Neural cell (in vitro differentiated cells): Measurements from ENCODE around the gene STN1. TPM values are rescaled to one million over a fixed set of nuclear protein-coding genes. Genes with fewer than 3 reads are reported as not detected.

Experiments used
- H2AFZ ChIP-seq: fragments of 200-600, 300-800 bp; sonication (generic), shearing (Covaris generic); 2 replicates; pipeline ENCODE4 v1.6.0; 2014; ENCODE audit warnings: low read depth, mild to moderate bottlenecking, antibody characterized with exemption, low read length, moderate library complexity
- H3F3A ChIP-seq: fragments of 200-600 bp; shearing (Covaris generic); 2 replicates; pipeline ENCODE4 v1.6.1; 2016; ENCODE audit warnings: mild to moderate bottlenecking, moderate library complexity, mixed read lengths, antibody characterized with exemption, low read length; ENCODE audit not compliant: insufficient read depth, poor library complexity, severe bottlenecking
- H3K27ac ChIP-seq: fragments of 200-600, 300-800 bp; sonication (generic), shearing (Covaris generic); 2 replicates; pipeline ENCODE4 v1.5.1; 2014; ENCODE audit warnings: mild to moderate bottlenecking, low read length, moderate library complexity
- H3K27me3 ChIP-seq: fragments of 300-800, 200-600 bp; sonication (generic), shearing (Covaris generic); 2 replicates; pipeline ENCODE4 v1.6.0; 2014; ENCODE audit warnings: mild to moderate bottlenecking, low read depth, low read length, moderate library complexity; ENCODE audit not compliant: insufficient read depth
- H3K36me3 ChIP-seq: fragments of 300-800, 200-600 bp; sonication (generic), shearing (Covaris generic); 2 replicates; pipeline ENCODE4 v1.5.1; 2014; ENCODE audit warnings: mild to moderate bottlenecking, antibody characterized with exemption, low read length, moderate library complexity; ENCODE audit not compliant: insufficient read depth
- H3K4me2 ChIP-seq: fragments of 300-800, 200-600 bp; sonication (generic), shearing (Covaris generic); 2 replicates; pipeline ENCODE4 v1.6.0; 2014; ENCODE audit warnings: mild to moderate bottlenecking, low read length
- H3K4me3 ChIP-seq: fragments of 300-800, 200-600 bp; sonication (generic), shearing (Covaris generic); 2 replicates; pipeline ENCODE4 v1.5.1; 2014; ENCODE audit warnings: mild to moderate bottlenecking, low read length, moderate library complexity
- H3K79me2 ChIP-seq: fragments of 200-600 bp; shearing (Covaris generic); replicated peaks from 2 replicates; pipeline ENCODE4 v1.6.0; 2014; ENCODE audit warnings: mild to moderate bottlenecking, low read length, moderate library complexity; ENCODE audit not compliant: insufficient read depth
- H3K9ac ChIP-seq: fragments of 300-800, 200-600 bp; sonication (generic), shearing (Covaris generic); 2 replicates; pipeline ENCODE4 v1.6.1; 2016; ENCODE audit warnings: mild to moderate bottlenecking, low read length, mixed read lengths
- H3K9me2 ChIP-seq: fragments of 200-600 bp; shearing (Covaris generic); 2 replicates; pipeline ENCODE4 v1.6.1; 2016; ENCODE audit warnings: mild to moderate bottlenecking, low read length, mixed read lengths; ENCODE audit not compliant: insufficient read depth
- H3K9me3 ChIP-seq: fragments of 200-600, 300-800 bp; sonication (generic), shearing (Covaris generic); 2 replicates; pipeline ENCODE4 v1.6.1; 2016; ENCODE audit warnings: mild to moderate bottlenecking, mixed run types, low read length, moderate library complexity, mixed read lengths
- H4K20me1 ChIP-seq: fragments of 200-600 bp; shearing (Covaris generic); 2 replicates; pipeline ENCODE4 v1.6.1; 2016; ENCODE audit warnings: mild to moderate bottlenecking, mixed run types; ENCODE audit not compliant: insufficient read depth
- CTCF ChIP-seq: fragments of 450-650 bp; IDR thresholded peaks from 2 replicates; pipeline ENCODE4 v1.5.1; 2014; ENCODE audit warnings: antibody characterized with exemption, mild to moderate bottlenecking, moderate library complexity; ENCODE audit not compliant: poor library complexity, severe bottlenecking
- EP300 ChIP-seq: fragments of 450-650 bp; conservative IDR thresholded peaks from 2 replicates; pipeline ENCODE4 v1.6.1; 2014; ENCODE audit warnings: antibody characterized with exemption, mild to moderate bottlenecking, moderate library complexity; ENCODE audit not compliant: poor library complexity, severe bottlenecking
- EZH2 ChIP-seq: fragments of 200-600, 300-800 bp; shearing (Covaris generic), sonication (generic); IDR thresholded peaks from 2 replicates; pipeline ENCODE4 v1.6.1; 2014; ENCODE audit warnings: antibody characterized with exemption, low read length, borderline replicate concordance, mild to moderate bottlenecking; ENCODE audit not compliant: insufficient read depth, poor library complexity, severe bottlenecking
- MXI1 ChIP-seq: fragments of 450-650 bp; conservative IDR thresholded peaks from 2 replicates; pipeline ENCODE4 v1.6.1; 2014; ENCODE audit warnings: antibody characterized with exemption, mild to moderate bottlenecking; ENCODE audit not compliant: poor library complexity, severe bottlenecking
- POLR2AphosphoS5 ChIP-seq: IDR thresholded peaks from 2 replicates; pipeline ENCODE4 v1.6.1; 2012
- RAD21 ChIP-seq: fragments of 450-650 bp; conservative IDR thresholded peaks from 2 replicates; pipeline ENCODE4 v1.6.1; 2014; ENCODE audit warnings: antibody characterized with exemption, mild to moderate bottlenecking, moderate library complexity
- REST ChIP-seq: IDR thresholded peaks from 2 replicates; pipeline ENCODE4 v1.6.1; 2012; ENCODE audit warnings: borderline replicate concordance
- SMC3 ChIP-seq: fragments of 450-650 bp; conservative IDR thresholded peaks from 2 replicates; pipeline ENCODE4 v1.6.1; 2014; ENCODE audit warnings: antibody characterized with exemption, mild to moderate bottlenecking, moderate library complexity; ENCODE audit not compliant: poor library complexity
- TAF1 ChIP-seq: IDR thresholded peaks from 2 replicates; pipeline ENCODE4 v1.6.1; 2012; ENCODE audit warnings: low read depth
- polyA plus RNA-seq: library from polyadenylated mRNA; depleted of rRNA; stranded (reverse); fragments of >200 nt; gene quantifications from 2 replicates; pipeline ENCODE4 v1.2.3, GENCODE V29; 2014

Gene STN1
- polyA plus RNA-seq, 1 donor from 2014 or later: 9.4 TPM

- H2AFZ ChIP-seq: no peak overlapping the region
- no peaks in the 10 kb centered on the region for H3K79me2 ChIP-seq
- no peaks in the 10 kb centered on the region for H3K9me3 ChIP-seq
- H3K4me2 ChIP-seq: no peak overlapping the region
- H3K9me2 ChIP-seq: no peaks in the 10 kb centered on the region
- H3K27ac ChIP-seq: no peak overlapping the region
- no peaks in the 10 kb centered on the region for H3K27me3 ChIP-seq
- TF ChIP-seq EP300: no peak
- TF ChIP-seq SMC3: no peak
- no peaks in the 10 kb centered on the region for H3F3A ChIP-seq
- no peaks in the 10 kb centered on the region for H4K20me1 ChIP-seq
- peaks cover 7% of the 10 kb centered on the region for H3K36me3 ChIP-seq
- no peak overlapping the region for H3K4me3 ChIP-seq
- H3K9ac ChIP-seq: no peak overlapping the region
Measured at GRCh38 chr10:103894441-103894864, 23.5 kb downstream of the STN1 start.

GRCh38 chr10:103893817-103894216 lies 24.2 kb downstream of the STN1 start:
- peaks cover 4% of the 10 kb centered on the region for H3K36me3 ChIP-seq
- H3F3A ChIP-seq: no peaks in the 10 kb centered on the region
- no peak overlapping the region for H3K4me3 ChIP-seq
- H3K9ac ChIP-seq: no peak overlapping the region
- TF ChIP-seq POLR2AphosphoS5: no peak
- TF ChIP-seq TAF1: no peak
- no peaks in the 10 kb centered on the region for H3K27me3 ChIP-seq
- H3K9me2 ChIP-seq: no peaks in the 10 kb centered on the region
- no peaks in the 10 kb centered on the region for H3K79me2 ChIP-seq
- H4K20me1 ChIP-seq: no peaks in the 10 kb centered on the region
- no peak overlapping the region for H2AFZ ChIP-seq
- H3K27ac ChIP-seq: no peak overlapping the region
- H3K4me2 ChIP-seq: no peak overlapping the region
- no peaks in the 10 kb centered on the region for H3K9me3 ChIP-seq

GRCh38 chr10:103892181-103892580 lies 25.8 kb downstream of the STN1 start:
- no peaks in the 10 kb centered on the region for H3K27me3 ChIP-seq
- no peak overlapping the region for H3K27ac ChIP-seq
- no peaks in the 10 kb centered on the region for H4K20me1 ChIP-seq
- no peaks in the 10 kb centered on the region for H3K9me3 ChIP-seq
- H3K9ac ChIP-seq: no peak overlapping the region
- H3K4me3 ChIP-seq: no peak overlapping the region
- no peaks in the 10 kb centered on the region for H3K36me3 ChIP-seq
- no peak overlapping the region for H2AFZ ChIP-seq
- TF ChIP-seq RAD21 (no peak), SMC3 (no peak), REST (no peak), EP300 (no peak), POLR2AphosphoS5 (no peak), EZH2 (no peak), CTCF (no peak), MXI1 (no peak), TAF1 (no peak)
- H3F3A ChIP-seq: no peaks in the 10 kb centered on the region
- no peaks in the 10 kb centered on the region for H3K79me2 ChIP-seq
- H3K9me2 ChIP-seq: no peaks in the 10 kb centered on the region
- H3K4me2 ChIP-seq: no peak overlapping the region
